HEK293 (cell line): ENCODE data around the gene TP63.

ENCODE experiments used
- CTCF ChIP-seq: fragments of 450-650 bp; formaldehyde crosslinking; IDR thresholded peaks from 2 replicates; pipeline ENCODE4 v1.5.1; 2016; ENCODE audit warnings: missing biosample characterization, missing genetic modification characterization
- GLI4 ChIP-seq: fragments of 450-650 bp; formaldehyde crosslinking; IDR thresholded peaks from 2 replicates; pipeline ENCODE4 v1.5.1; 2016; ENCODE audit warnings: missing biosample characterization, missing genetic modification characterization
- PRDM10 ChIP-seq: fragments of 450-650 bp; formaldehyde crosslinking; IDR thresholded peaks from 2 replicates; pipeline ENCODE4 v1.5.1; 2016; ENCODE audit warnings: missing biosample characterization, missing genetic modification characterization
- SALL2 ChIP-seq: fragments of 450-650 bp; formaldehyde crosslinking; IDR thresholded peaks from 2 replicates; pipeline ENCODE4 v1.5.0; 2017; ENCODE audit warnings: missing biosample characterization, mild to moderate bottlenecking, missing genetic modification characterization, borderline replicate concordance
- ZBTB20 ChIP-seq: fragments of 450-650 bp; formaldehyde crosslinking; IDR thresholded peaks from 2 replicates; pipeline ENCODE4 v1.5.1; 2016; ENCODE audit warnings: missing biosample characterization, missing genetic modification characterization
- ZEB2 ChIP-seq: fragments of 450-650 bp; formaldehyde crosslinking; IDR thresholded peaks from 2 replicates; pipeline ENCODE4 v1.5.1; 2016; ENCODE audit warnings: missing biosample characterization, missing genetic modification characterization
- ZNF121 ChIP-seq: fragments of 450-650 bp; formaldehyde crosslinking; IDR thresholded peaks from 2 replicates; pipeline ENCODE4 v1.5.1; 2016; ENCODE audit warnings: missing biosample characterization, missing genetic modification characterization
- ZNF311 ChIP-seq: fragments of 450-650 bp; formaldehyde crosslinking; IDR thresholded peaks from 2 replicates; pipeline ENCODE4 v1.5.1; 2017; ENCODE audit warnings: missing biosample characterization, missing genetic modification characterization, borderline replicate concordance
- ZNF692 ChIP-seq: fragments of 450-650 bp; formaldehyde crosslinking; IDR thresholded peaks from 2 replicates; pipeline ENCODE4 v1.5.1; 2016; ENCODE audit warnings: missing biosample characterization, missing genetic modification characterization
- ZNF837 ChIP-seq: fragments of 450-650 bp; formaldehyde crosslinking; IDR thresholded peaks from 2 replicates; pipeline ENCODE4 v1.5.1; 2016; ENCODE audit warnings: missing biosample characterization, missing genetic modification characterization

- TF ChIP-seq ZEB2 (no peak), CTCF (tag by site-specific recombination) (no peak), ZNF692 (tag by site-specific recombination) (no peak), ZNF121 (tag by site-specific recombination) (no peak), ZNF837 (tag by site-specific recombination) (no peak), ZNF311 (no peak), ZBTB20 (tag by site-specific recombination) (no peak), SALL2 (tag by site-specific recombination) (no peak), GLI4 (no peak), PRDM10 (tag by site-specific recombination) (no peak)
Observed at GRCh38 chr3:189613122-189613521, 18.1 kb upstream of the TP63 start.
